Activated T-cell treated with anti-CD3 and anti-CD28 coated beads, Interleukin-2, amount 50 U/mL, for 24 hours (primary cell): ENCODE data around the gene BRAT1.
A peak's percentile ranks its signal among the peaks of the same experiment; 100 is the strongest.

ENCODE experiments used
- DNase-seq: peaks from one replicate; pipeline ENCODE4 v3.0.0-alpha.2; 2020
- H3K27ac Mint-ChIP-seq: 2 replicates; pipeline ENCODE4 v1.8.0; 2020; ENCODE audit warnings: mild to moderate bottlenecking, mixed read lengths
- H3K27me3 Mint-ChIP-seq: 2 replicates; pipeline ENCODE4 v1.8.0; 2020; ENCODE audit warnings: mixed read lengths
- H3K36me3 Mint-ChIP-seq: 2 replicates; pipeline ENCODE4 v1.8.0; 2020; ENCODE audit warnings: low read depth, mixed read lengths
- H3K4me1 Mint-ChIP-seq: 2 replicates; pipeline ENCODE4 v1.8.0; 2020; ENCODE audit warnings: low read depth, mixed read lengths
- H3K4me3 Mint-ChIP-seq: 2 replicates; pipeline ENCODE4 v1.8.0; 2020; ENCODE audit warnings: mild to moderate bottlenecking, moderate library complexity, mixed read lengths
- H3K9me3 Mint-ChIP-seq: 2 replicates; pipeline ENCODE4 v1.8.0; 2020; ENCODE audit warnings: mixed read lengths

The BRAT1 gene

DNA sequence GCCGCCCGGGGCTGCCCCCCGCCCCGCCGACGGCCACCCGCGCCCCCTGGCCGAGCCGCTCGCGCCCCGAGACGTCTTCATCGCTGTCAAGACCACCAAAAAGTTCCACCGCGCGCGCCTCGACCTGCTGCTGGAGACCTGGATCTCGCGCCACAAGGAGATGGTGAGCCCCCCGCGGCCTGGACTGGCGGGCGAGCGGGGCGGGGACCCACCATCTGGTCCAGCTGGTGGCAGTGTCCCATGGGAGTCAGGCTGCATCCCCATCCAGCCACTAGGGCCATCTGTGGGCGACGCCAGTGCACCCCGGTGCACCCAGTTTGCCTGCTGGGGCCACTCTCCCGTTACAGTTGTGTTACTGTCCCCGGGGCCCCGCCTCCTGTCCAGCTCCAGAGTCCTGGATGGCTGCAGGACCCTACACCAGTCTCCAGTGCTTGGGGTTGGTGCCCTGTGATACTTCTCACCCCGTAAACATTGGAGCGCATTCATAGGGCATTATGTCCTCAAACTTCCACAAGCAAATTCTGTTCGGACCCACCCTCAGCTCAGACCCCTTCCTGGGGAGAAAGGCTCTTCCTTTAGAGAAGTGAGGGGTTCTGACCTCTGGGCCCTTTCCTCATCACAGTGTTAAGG, 35.1 kb downstream of the BRAT1 start:
- Mint-ChIP-seq H3K27ac (peak overlapping the region; percentile 86), H3K36me3 (peaks cover 7% of the 10 kb centered on the region), H3K9me3 (no peaks in the 10 kb centered on the region), H3K4me1 (peaks cover 51% of the 10 kb centered on the region), H3K27me3 (no peaks in the 10 kb centered on the region), H3K4me3 (peak overlapping the region; percentile 92)
- peak; percentile 59 for DNase-seq

DNA sequence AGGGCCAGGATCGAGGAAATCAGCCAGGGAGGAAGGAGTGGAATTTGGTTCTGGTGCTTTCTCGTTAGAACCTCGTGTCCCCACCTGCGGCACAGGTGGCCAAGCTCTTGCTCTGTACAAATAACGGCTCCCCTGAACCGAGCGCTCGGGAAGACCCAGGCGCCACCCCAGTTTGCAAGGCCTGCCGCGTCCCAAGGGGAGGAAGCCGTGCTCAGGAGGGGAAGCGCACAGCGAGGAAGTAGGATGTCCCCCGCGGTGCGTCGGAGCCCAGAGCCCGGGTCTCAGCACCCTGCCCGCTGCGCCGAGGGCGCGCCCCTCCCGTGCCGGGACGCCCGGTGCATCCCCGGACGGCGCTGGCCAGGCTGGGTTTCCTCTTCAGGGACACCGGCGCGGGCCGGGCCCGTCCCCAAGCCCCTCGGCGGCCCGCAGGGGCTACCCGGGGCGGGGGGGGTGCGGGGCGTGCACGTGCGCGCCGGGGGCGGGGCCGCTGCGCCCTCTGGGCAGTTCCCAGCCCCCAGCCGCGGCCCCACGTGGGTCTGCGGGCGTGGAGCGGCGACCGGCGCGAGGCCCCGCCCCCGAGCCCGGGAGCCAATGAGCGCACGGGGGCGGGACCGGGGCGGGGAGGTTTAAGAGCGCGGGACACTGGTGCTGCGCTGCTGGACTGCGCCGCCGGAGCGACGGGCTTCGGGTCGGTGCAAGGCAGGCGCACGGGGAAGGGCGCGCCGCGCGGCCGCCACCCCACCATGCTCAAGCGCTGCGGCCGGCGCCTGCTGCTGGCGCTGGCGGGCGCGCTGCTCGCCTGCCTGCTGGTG, 36.0 kb downstream of the BRAT1 start, which contains the start of gene LFNG:
TSS of gene LFNG (plus strand) at position 656 of the 812 bp plus-strand sequence. CDS start at position 744, 88 bp downstream.
- peaks cover 7% of the 10 kb centered on the region for H3K36me3 Mint-ChIP-seq
- peaks cover 51% of the 10 kb centered on the region for H3K4me1 Mint-ChIP-seq
- H3K27ac Mint-ChIP-seq, result peak within 1 kb of the TSS; percentile 86
- no peaks in the 10 kb centered on the region for H3K9me3 Mint-ChIP-seq
- DNase-seq, result peak; percentile 91
- H3K27me3 Mint-ChIP-seq, result no peaks in the 10 kb centered on the region
- peak within 1 kb of the TSS; percentile 92 for H3K4me3 Mint-ChIP-seq

DNA sequence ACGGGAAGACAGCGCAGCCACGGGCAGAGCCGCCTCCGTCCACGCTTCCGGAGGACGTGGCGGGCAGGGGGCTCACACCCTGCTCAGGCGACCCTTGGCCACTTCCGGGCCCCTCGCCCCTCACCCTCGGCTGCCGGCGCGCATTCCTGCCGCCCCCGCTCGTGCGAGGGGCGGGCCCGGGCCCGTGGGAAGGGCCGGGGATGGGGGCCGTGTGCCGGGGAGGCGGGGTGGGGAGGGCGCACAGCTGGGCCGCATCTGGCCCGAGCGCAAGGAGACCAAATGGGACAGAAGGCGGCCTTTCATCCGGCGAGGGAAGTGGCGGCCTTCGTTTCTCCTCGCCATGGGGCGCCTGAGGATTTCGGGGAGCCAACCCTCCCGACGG, 36.6 kb downstream of the BRAT1 start:
- Mint-ChIP-seq H3K27ac (peak overlapping the region; percentile 55), H3K4me1 (peaks cover 49% of the 10 kb centered on the region), H3K4me3 (peak overlapping the region; percentile 66), H3K9me3 (no peaks in the 10 kb centered on the region), H3K27me3 (no peaks in the 10 kb centered on the region), H3K36me3 (peaks cover 7% of the 10 kb centered on the region)
- DNase-seq, result no peak

DNA sequence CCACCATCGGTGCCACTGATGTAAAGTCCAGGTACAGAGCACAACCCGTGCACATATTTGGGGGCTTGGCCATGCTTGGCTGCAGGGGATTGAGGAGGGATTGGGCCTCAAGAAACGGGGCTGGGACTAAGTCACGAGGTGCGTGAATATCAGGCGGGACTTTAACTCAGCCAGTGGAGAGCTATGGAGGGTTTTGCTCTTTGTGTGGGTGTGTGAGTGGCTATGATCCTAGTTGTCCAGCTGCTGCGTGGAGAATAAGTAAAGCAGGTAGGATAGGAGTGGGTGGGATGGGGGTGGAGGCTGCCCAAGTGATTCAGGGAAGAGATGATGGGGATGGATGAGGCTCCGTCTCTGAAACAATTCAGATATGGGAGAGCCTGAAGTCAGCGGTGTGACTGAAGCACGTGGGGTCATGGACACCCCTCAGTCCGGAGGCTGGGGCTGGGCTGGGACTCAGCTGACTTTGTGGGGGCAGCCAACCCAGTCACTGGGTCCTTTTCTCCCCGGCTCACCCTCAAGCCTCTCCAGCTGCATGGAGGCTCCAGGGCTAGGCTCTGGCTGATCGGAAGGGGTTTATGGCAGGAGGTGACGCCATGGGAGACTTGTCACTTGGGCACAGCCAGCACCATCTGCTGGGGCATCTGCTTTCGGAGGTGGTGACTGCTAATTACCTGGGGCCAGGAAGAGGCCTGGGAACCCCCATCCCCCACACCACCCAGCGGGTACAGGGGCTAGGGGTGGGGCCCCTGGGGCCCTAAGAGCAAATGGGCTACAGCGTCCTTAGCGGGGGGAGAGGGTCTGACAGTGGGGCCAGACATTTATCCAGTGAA, 37.4 kb downstream of the BRAT1 start:
- peak overlapping the region; percentile 55 for H3K4me3 Mint-ChIP-seq
- H3K27me3 Mint-ChIP-seq, result no peaks in the 10 kb centered on the region
- peak overlapping the region; percentile 16 for H3K27ac Mint-ChIP-seq
- no peak for DNase-seq
- peaks cover 5% of the 10 kb centered on the region for H3K36me3 Mint-ChIP-seq
- H3K9me3 Mint-ChIP-seq, result no peaks in the 10 kb centered on the region
- H3K4me1 Mint-ChIP-seq, result peaks cover 46% of the 10 kb centered on the region

DNA sequence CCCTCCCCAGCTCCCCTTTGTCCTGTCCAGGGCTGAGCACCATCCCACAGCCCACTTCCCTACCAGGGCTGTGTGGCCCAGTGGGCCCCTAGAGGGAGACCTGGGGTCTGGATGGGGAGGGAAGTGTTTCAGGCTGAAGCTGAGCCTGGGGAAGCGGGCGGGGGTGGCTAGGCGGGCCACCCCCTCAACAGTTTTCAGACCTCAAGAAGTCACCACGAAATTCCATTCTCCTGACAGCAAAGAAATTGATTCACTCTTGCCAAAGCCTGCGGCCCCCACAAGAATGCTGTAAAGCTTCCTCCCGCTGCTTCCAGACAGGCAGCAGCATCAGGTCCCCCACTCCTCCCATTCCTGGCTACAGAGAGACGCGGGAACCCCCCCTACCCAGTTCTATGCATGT, 38.3 kb downstream of the BRAT1 start:
- Mint-ChIP-seq H3K27me3 (no peaks in the 10 kb centered on the region), H3K4me3 (no peak overlapping the region), H3K4me1 (peaks cover 46% of the 10 kb centered on the region), H3K27ac (no peak overlapping the region), H3K9me3 (no peaks in the 10 kb centered on the region), H3K36me3 (peaks cover 4% of the 10 kb centered on the region)
- no peak for DNase-seq

DNA sequence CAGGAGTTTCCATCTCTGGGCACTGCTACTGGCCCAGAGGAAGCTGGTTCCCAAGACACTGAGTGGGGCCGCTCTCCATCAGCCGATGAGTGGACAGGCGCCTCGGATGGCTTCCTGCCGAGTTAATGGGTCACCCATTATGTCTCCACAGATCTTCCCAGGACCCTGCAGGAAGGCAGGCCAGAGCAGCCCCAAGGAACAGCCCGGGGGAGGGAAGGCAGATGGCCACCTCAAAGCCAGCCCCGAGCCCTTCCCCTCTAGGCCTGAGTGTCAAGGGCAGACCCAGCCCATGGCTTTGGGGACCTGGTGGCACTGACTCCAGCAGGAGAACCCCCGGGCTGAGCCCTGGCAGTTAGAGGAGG, 39.1 kb downstream of the BRAT1 start:
- Mint-ChIP-seq H3K27ac (no peak overlapping the region), H3K4me3 (no peak overlapping the region)

DNA sequence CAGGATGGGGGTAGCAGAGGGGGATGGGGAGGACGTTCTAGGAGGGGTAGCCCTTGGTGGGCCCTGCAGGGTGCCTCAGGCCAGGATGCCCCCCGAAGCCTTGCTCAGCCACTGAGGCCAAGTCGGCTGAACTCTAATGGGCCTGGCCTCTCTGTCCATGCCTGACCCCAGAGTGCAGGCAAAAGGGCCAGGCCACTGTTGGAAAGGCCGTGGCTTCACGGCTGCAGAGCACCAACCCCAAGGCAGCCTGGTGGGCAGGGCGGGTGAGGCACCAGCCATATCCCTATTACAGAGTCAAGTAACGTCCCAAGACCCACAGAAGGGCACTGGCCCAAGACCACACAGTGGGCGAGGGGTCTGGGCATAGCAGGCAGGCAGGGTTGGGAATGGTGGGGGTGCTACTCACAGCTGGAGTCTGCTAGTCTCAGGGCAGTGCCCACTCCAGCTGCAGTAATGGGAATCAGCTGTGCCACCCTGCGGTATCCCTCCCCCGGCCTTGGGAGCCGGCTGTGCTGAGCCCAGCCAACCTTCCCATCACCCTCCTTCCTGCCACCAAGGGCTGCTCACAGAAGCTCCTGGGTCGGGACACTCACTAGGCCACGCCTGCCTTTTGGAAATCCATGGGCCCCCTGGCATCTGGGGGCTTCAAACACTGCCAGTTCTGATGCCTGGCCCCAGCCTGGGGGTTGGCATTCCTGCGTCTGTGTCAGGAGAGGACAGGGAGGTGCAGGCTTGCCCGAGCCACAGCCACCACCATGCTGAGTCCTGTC, 39.7 kb downstream of the BRAT1 start:
- no peak overlapping the region for H3K4me3 Mint-ChIP-seq
- no peaks in the 10 kb centered on the region for H3K27me3 Mint-ChIP-seq
- H3K9me3 Mint-ChIP-seq, result no peaks in the 10 kb centered on the region
- no peak for DNase-seq
- peaks cover 50% of the 10 kb centered on the region for H3K4me1 Mint-ChIP-seq
- peaks cover 4% of the 10 kb centered on the region for H3K36me3 Mint-ChIP-seq
- no peak overlapping the region for H3K27ac Mint-ChIP-seq

More for the DNA sequence above, 39.1 kb downstream of the BRAT1 start:
- Mint-ChIP-seq H3K36me3 (peaks cover 4% of the 10 kb centered on the region), H3K4me1 (peaks cover 48% of the 10 kb centered on the region), H3K27me3 (no peaks in the 10 kb centered on the region), H3K9me3 (no peaks in the 10 kb centered on the region)
- no peak for DNase-seq

DNA sequence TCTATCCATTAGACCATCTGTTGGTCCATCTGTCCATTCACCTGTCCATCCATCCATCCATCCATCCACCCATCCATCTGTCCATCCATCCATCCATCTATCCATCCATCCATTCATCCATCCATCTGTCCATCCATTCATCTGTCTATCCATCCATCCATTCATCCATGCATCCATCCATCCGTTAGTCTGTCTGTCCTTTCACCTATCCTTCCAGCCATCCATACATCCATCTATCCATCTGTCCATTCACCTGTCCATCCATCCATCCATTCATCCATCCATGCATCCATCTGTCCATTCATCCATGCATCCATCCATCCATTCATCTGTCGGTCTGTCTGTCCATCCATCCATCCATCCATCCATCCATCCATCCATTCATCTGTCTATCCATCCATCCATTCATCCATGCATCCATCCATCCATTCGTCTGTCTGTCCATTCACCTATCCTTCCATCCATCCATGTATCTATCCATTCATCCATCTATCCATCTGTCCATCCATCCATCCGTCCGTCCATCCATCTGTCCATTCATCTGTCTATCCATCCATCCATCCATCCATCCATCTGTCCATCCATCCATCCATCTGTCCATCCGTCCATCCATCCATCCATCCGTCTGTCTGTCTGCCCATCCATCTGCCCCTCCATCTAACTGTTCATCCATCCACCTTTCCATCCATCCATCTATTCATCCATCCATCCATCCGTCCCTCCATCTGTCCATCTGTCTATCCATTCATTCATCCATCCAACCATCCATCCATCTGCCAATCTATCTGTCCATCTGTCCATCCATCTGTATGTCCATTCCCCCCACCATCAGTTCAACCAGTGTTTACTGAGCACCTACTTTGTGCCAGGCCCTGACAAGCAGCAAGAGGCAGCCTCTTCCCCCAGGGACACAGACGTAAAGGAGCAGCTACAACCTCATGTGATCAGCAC, 40.6 kb downstream of the BRAT1 start:
- no peak overlapping the region for H3K27ac Mint-ChIP-seq

DNA sequence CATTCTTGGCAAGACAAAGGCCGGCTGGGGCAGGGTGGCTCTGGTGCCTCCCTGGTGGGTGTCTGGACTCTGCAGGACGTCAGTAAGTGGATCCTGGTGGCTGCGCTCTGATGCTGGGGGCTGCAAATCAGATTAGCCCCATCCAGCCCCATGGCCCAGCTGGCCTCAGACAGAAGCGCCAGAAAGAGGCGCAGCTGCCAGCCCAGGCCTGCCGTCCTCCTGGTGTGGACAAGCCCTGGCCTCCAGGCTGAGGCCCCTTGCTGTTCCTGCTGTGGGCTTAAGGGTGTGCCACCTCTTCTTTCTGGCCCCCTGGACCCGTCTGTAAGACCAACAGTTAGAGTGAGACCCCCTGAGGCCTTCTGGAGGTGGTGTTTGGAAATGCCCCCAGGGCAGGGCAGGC, 41.6 kb downstream of the BRAT1 start:
- Mint-ChIP-seq H3K27me3 (no peaks in the 10 kb centered on the region), H3K4me3 (no peak overlapping the region), H3K9me3 (no peaks in the 10 kb centered on the region), H3K36me3 (no peaks in the 10 kb centered on the region), H3K4me1 (peaks cover 61% of the 10 kb centered on the region), H3K27ac (no peak overlapping the region)
- DNase-seq, result no peak

More for the DNA sequence above, 40.6 kb downstream of the BRAT1 start:
- Mint-ChIP-seq H3K4me1 (peaks cover 54% of the 10 kb centered on the region), H3K4me3 (no peak overlapping the region), H3K36me3 (no peaks in the 10 kb centered on the region), H3K9me3 (no peaks in the 10 kb centered on the region), H3K27me3 (no peaks in the 10 kb centered on the region)
- DNase-seq, result no peak

DNA sequence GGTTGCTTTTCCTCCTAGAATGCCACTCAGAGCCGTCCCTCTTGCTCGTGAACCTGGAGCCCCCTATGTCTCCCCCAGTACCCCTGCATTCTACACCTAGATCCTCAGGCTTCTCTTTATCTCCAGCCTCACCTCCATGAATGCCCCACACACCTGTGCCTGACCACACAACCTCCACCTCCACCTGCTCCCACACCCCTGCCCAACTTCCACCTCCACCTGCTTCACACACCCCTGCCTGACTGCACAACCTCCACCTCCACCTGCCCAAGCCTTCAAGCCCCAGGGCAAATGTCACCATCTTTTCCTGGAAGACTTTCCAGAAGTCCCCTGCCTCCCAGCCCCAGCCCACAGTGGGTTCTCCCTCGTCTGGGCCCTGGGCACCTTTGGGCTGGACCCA, 42.6 kb downstream of the BRAT1 start:
- peak overlapping the region; percentile 89 for H3K27ac Mint-ChIP-seq
- no peaks in the 10 kb centered on the region for H3K9me3 Mint-ChIP-seq
- H3K4me1 Mint-ChIP-seq, result peaks cover 62% of the 10 kb centered on the region
- DNase-seq, result no peak
- H3K4me3 Mint-ChIP-seq, result no peak overlapping the region
- H3K36me3 Mint-ChIP-seq, result no peaks in the 10 kb centered on the region
- H3K27me3 Mint-ChIP-seq, result no peaks in the 10 kb centered on the region

DNA sequence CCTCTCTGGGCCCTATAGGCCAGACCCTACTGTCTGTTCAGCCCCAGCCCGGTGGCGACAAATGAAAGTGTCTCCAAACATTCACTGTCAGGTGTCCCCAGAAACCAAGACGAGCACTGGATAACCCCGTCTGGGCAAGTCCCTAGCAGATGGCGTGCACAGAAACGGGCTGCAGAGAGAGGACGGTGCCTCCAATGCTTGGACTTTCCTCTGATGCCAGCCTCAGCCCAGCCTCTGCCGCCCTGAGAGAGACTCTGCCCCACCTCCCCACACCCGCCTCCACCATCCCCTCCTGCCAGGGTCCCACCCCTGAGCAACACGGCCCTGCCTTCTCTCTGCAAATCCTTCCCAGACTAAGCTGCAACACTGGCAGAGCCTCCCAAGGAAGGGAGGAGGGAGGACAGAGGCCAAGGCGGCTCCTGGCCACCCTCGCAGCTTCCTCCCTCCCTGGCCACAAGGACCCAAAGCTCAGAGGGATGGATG, 43.1 kb downstream of the BRAT1 start:
- peaks cover 57% of the 10 kb centered on the region for H3K4me1 Mint-ChIP-seq
- peak overlapping the region; percentile 53 for H3K4me3 Mint-ChIP-seq
- H3K27me3 Mint-ChIP-seq, result no peaks in the 10 kb centered on the region
- H3K27ac Mint-ChIP-seq, result peak overlapping the region; percentile 89
- no peaks in the 10 kb centered on the region for H3K9me3 Mint-ChIP-seq
- DNase-seq, result no peak
- no peaks in the 10 kb centered on the region for H3K36me3 Mint-ChIP-seq

DNA sequence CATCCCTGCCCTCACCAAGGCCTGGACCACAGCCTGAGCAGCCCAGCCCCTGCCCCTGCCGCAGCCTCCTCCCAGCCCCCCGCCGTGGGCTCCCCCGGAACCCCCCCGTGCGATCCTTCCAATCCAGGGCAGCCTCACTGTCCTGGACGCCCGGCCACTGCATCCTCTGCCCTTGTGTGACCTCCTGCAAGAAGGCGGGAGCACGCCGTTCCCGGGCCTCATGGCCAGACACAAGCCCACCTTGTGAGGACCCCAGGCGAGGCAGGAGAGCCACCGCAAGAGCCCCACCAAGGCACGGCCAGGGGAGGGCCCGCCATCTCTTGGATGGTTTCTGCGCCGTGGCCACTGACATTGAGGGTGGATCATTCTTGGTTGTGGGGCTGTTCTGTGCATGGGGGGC, 43.6 kb downstream of the BRAT1 start:
- peaks cover 55% of the 10 kb centered on the region for H3K4me1 Mint-ChIP-seq
- no peaks in the 10 kb centered on the region for H3K36me3 Mint-ChIP-seq
- H3K9me3 Mint-ChIP-seq, result no peaks in the 10 kb centered on the region
- H3K4me3 Mint-ChIP-seq, result peak overlapping the region; percentile 57
- no peaks in the 10 kb centered on the region for H3K27me3 Mint-ChIP-seq
- no peak for DNase-seq
- peak overlapping the region; percentile 89 for H3K27ac Mint-ChIP-seq
